ENCODE data around the gene NRM. TPM values are rescaled to one million over a fixed set of nuclear protein-coding genes. Genes with fewer than 3 reads are reported as not detected.

Gene NRM
- total RNA-seq, 1 experiment from 2014 or later = 31.2 TPM

DNA sequence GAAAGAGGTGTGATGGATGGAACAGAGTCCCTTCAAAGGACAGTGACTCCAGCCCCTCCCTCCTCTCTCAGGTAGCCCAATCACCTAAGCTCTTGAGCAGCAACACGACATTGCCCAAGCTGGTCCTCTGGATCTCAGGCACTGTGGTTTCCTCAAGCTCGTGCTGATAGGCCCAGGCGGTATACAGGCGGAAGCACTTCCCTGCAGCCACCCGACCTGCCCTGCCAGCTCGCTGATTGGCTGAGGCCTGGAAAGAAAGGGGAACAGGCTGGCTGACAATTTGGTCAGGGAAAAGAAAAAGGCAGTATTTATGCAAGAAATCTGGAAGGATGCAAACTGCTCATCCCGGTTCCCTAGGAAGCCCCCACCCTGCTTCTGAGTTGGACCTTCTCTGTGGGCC lies 34.3 kb downstream of the NRM start (continued):
- TF ChIP-seq, protein P1, sequence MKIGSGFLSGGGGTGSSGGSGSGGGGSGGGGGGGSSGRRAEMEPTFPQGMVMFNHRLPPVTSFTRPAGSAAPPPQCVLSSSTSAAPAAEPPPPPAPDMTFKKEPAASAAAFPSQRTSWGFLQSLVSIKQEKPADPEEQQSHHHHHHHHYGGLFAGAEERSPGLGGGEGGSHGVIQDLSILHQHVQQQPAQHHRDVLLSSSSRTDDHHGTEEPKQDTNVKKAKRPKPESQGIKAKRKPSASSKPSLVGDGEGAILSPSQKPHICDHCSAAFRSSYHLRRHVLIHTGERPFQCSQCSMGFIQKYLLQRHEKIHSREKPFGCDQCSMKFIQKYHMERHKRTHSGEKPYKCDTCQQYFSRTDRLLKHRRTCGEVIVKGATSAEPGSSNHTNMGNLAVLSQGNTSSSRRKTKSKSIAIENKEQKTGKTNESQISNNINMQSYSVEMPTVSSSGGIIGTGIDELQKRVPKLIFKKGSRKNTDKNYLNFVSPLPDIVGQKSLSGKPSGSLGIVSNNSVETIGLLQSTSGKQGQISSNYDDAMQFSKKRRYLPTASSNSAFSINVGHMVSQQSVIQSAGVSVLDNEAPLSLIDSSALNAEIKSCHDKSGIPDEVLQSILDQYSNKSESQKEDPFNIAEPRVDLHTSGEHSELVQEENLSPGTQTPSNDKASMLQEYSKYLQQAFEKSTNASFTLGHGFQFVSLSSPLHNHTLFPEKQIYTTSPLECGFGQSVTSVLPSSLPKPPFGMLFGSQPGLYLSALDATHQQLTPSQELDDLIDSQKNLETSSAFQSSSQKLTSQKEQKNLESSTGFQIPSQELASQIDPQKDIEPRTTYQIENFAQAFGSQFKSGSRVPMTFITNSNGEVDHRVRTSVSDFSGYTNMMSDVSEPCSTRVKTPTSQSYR (CRISPR knock-in tag; IDR thresholded peaks at IDR 0.05) = no peak
- TF ChIP-seq, protein P2, sequence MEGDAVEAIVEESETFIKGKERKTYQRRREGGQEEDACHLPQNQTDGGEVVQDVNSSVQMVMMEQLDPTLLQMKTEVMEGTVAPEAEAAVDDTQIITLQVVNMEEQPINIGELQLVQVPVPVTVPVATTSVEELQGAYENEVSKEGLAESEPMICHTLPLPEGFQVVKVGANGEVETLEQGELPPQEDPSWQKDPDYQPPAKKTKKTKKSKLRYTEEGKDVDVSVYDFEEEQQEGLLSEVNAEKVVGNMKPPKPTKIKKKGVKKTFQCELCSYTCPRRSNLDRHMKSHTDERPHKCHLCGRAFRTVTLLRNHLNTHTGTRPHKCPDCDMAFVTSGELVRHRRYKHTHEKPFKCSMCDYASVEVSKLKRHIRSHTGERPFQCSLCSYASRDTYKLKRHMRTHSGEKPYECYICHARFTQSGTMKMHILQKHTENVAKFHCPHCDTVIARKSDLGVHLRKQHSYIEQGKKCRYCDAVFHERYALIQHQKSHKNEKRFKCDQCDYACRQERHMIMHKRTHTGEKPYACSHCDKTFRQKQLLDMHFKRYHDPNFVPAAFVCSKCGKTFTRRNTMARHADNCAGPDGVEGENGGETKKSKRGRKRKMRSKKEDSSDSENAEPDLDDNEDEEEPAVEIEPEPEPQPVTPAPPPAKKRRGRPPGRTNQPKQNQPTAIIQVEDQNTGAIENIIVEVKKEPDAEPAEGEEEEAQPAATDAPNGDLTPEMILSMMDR (IDR thresholded peaks at IDR 0.05) = no peak
- TF ChIP-seq TCF7 (CRISPR knock-in tag; IDR thresholded peaks at IDR 0.05; ENCODE audit: low read depth) = no peak

DNA sequence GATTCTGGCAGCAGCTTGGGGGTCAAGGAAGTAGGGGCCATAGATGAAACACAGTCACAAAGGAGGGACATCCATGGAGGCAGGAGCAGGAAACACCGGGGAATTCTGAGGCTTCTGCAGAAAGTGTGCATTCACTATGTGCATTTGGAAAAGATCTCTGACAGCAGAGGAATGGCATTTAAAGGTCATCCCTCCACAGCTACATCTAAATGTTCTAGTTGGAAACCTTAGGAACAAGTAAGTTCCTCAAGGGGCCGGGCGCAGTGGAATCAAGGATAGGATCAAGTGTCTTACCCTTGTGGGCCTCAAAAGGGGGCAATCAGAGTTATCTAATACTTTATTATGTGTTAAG lies 35.1 kb downstream of the NRM start:
- Mint-ChIP-seq H3K27me3 (ENCODE audit: low read depth) (no peaks in the 10 kb centered on the region), H3K27ac (no peak overlapping the region), H3K4me1 (no peaks in the 10 kb centered on the region), H3K36me3 (peaks cover 70% of the 10 kb centered on the region), H3K9me3 (no peaks in the 10 kb centered on the region), H3K4me3 (no peak overlapping the region)
- TF ChIP-seq, protein P3, sequence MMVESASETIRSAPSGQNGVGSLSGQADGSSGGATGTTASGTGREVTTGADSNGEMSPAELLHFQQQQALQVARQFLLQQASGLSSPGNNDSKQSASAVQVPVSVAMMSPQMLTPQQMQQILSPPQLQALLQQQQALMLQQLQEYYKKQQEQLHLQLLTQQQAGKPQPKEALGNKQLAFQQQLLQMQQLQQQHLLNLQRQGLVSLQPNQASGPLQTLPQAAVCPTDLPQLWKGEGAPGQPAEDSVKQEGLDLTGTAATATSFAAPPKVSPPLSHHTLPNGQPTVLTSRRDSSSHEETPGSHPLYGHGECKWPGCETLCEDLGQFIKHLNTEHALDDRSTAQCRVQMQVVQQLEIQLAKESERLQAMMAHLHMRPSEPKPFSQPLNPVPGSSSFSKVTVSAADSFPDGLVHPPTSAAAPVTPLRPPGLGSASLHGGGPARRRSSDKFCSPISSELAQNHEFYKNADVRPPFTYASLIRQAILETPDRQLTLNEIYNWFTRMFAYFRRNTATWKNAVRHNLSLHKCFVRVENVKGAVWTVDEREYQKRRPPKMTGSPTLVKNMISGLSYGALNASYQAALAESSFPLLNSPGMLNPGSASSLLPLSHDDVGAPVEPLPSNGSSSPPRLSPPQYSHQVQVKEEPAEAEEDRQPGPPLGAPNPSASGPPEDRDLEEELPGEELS (CRISPR knock-in tag; IDR thresholded peaks at IDR 0.05) = no peak
- TF ChIP-seq, protein P4, sequence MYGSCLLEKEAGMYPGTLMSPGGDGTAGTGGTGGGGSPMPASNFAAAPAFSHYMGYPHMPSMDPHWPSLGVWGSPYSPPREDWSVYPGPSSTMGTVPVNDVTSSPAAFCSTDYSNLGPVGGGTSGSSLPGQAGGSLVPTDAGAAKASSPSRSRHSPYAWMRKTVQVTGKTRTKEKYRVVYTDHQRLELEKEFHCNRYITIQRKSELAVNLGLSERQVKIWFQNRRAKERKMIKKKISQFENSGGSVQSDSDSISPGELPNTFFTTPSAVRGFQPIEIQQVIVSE (CRISPR knock-in tag; IDR thresholded peaks at IDR 0.05; ENCODE audit: borderline replicate concordance) = no peak
- no peak for TF ChIP-seq OVOL2 (CRISPR knock-in tag; IDR thresholded peaks at IDR 0.05; ENCODE audit: borderline replicate concordance)
- TF ChIP-seq, protein P5, sequence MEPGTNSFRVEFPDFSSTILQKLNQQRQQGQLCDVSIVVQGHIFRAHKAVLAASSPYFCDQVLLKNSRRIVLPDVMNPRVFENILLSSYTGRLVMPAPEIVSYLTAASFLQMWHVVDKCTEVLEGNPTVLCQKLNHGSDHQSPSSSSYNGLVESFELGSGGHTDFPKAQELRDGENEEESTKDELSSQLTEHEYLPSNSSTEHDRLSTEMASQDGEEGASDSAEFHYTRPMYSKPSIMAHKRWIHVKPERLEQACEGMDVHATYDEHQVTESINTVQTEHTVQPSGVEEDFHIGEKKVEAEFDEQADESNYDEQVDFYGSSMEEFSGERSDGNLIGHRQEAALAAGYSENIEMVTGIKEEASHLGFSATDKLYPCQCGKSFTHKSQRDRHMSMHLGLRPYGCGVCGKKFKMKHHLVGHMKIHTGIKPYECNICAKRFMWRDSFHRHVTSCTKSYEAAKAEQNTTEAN (CRISPR knock-in tag; IDR thresholded peaks at IDR 0.05) = no peak
- no peak for TF ChIP-seq JUN (CRISPR knock-in tag; IDR thresholded peaks at IDR 0.05)
- TF ChIP-seq, protein P6, sequence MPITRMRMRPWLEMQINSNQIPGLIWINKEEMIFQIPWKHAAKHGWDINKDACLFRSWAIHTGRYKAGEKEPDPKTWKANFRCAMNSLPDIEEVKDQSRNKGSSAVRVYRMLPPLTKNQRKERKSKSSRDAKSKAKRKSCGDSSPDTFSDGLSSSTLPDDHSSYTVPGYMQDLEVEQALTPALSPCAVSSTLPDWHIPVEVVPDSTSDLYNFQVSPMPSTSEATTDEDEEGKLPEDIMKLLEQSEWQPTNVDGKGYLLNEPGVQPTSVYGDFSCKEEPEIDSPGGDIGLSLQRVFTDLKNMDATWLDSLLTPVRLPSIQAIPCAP (CRISPR knock-in tag; IDR thresholded peaks at IDR 0.05) = no peak
- TF ChIP-seq, protein P7, sequence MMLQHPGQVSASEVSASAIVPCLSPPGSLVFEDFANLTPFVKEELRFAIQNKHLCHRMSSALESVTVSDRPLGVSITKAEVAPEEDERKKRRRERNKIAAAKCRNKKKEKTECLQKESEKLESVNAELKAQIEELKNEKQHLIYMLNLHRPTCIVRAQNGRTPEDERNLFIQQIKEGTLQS (CRISPR knock-in tag; conservative IDR thresholded peaks at IDR 0.05) = no peak
- no peak for TF ChIP-seq NFYB (CRISPR knock-in tag; conservative IDR thresholded peaks at IDR 0.05; ENCODE audit: low read depth)
- no peak for TF ChIP-seq MYBL2 (CRISPR knock-in tag; IDR thresholded peaks at IDR 0.05)
- TF ChIP-seq, protein P8, sequence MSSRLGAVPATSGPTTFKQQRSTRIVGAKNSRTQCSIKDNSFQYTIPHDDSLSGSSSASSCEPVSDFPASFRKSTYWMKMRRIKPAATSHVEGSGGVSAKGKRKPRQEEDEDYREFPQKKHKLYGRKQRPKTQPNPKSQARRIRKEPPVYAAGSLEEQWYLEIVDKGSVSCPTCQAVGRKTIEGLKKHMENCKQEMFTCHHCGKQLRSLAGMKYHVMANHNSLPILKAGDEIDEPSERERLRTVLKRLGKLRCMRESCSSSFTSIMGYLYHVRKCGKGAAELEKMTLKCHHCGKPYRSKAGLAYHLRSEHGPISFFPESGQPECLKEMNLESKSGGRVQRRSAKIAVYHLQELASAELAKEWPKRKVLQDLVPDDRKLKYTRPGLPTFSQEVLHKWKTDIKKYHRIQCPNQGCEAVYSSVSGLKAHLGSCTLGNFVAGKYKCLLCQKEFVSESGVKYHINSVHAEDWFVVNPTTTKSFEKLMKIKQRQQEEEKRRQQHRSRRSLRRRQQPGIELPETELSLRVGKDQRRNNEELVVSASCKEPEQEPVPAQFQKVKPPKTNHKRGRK (CRISPR knock-in tag; IDR thresholded peaks at IDR 0.05; ENCODE audit: borderline replicate concordance) = no peak
- TF ChIP-seq CREB1 (CRISPR knock-in tag; IDR thresholded peaks at IDR 0.05) = no peak
- no peak for TF ChIP-seq HMGA2 (CRISPR knock-in tag; IDR thresholded peaks at IDR 0.05)
- TF ChIP-seq ESRRA (CRISPR knock-in tag; IDR thresholded peaks at IDR 0.05; ENCODE audit: borderline replicate concordance) = no peak
- no peak for TF ChIP-seq FOXK1 (CRISPR knock-in tag; IDR thresholded peaks at IDR 0.05)
- TF ChIP-seq ELF4 (CRISPR knock-in tag; IDR thresholded peaks at IDR 0.05; ENCODE audit: low read depth) = no peak
- TF ChIP-seq, protein P9, sequence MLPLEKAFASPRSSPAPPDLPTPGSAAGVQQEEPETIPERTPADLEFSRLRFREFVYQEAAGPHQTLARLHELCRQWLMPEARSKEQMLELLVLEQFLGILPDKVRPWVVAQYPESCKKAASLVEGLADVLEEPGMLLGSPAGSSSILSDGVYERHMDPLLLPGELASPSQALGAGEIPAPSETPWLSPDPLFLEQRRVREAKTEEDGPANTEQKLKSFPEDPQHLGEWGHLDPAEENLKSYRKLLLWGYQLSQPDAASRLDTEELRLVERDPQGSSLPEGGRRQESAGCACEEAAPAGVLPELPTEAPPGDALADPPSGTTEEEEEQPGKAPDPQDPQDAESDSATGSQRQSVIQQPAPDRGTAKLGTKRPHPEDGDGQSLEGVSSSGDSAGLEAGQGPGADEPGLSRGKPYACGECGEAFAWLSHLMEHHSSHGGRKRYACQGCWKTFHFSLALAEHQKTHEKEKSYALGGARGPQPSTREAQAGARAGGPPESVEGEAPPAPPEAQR (CRISPR knock-in tag; IDR thresholded peaks at IDR 0.05) = no peak
- TF ChIP-seq EMX1 (CRISPR knock-in tag; IDR thresholded peaks at IDR 0.05) = no peak
- DNase-seq (ENCODE audit: low spot score) (no peak), ATAC-seq (no peak)
- POLR2A ChIA-PET = no interaction called here
- CTCF ChIA-PET = no interaction called here

Data from WTC11 (cell line).